Keratinocyte (primary cell): Measurements from ENCODE around the gene PPTC7.

Experiments
- CTCF ChIP-seq, 3 experiments: IDR thresholded peaks in 1 of 3; conservative IDR thresholded peaks in 1 of 3; optimal IDR thresholded peaks in 1 of 3; 2 replicates in 2 of 3; 3 replicates in 1 of 3; pipeline versions ENCODE3 to v1.5.1; 2011; ENCODE audit warnings: low read length in 3 of 3, mild to moderate bottlenecking in 3 of 3, moderate library complexity in 2 of 3, control low read depth in 1 of 3, inconsistent platforms in 1 of 3; ENCODE audit not compliant: insufficient read depth in 2 of 3; ENCODE audit errors: extremely low read depth in 1 of 3
- EZH2 ChIP-seq: IDR thresholded peaks from one replicate; pipeline ENCODE4 v1.6.1; 2012; ENCODE audit warnings: inconsistent platforms, mild to moderate bottlenecking, low read length, moderate library complexity

- TF ChIP-seq EZH2 (no peak), CTCF (optimal IDR thresholded peaks at IDR 0.05 in 1 of 3, IDR thresholded peaks at IDR 0.05 in 1 of 3, conservative IDR thresholded peaks at IDR 0.05 in 1 of 3; ENCODE audit: extremely low read depth in 1 of 3, insufficient read depth in 2 of 3, low read length in 3 of 3) (no peak)
Observed at GRCh38 chr12:110616471-110617115, 33.5 kb upstream of the PPTC7 start.
